Dermis microvascular lymphatic vessel endothelial cell (primary cell): ENCODE data around the gene ISY1. TPM values are rescaled to one million over a fixed set of nuclear protein-coding genes. Genes with fewer than 3 reads are reported as not detected.

ENCODE experiments used
- DNase-seq, 2 donors: peaks; one replicate each; pipeline versions ENCODE4 v3.0.0 to v3.0.0-alpha.2; 2010; ENCODE audit warnings: low read depth in 2 of 2
- total RNA-seq: library from RNA; depleted of rRNA; stranded (reverse); fragments of >200 nt; gene quantifications from 2 replicates; pipeline ENCODE4 v1.2.1, GENCODE V29; 2014

ISY1 gene
- total RNA-seq, 1 donor from 2014 or later: 60.1 TPM

GRCh38 chr3:129087138-129087702, 73.6 kb downstream of the ISY1 start:
- peak; percentile 67 for DNase-seq

- no peak for DNase-seq
Observed at GRCh38 chr3:129085818-129086217, 75.0 kb downstream of the ISY1 start.

GRCh38 chr3:129085165-129085715, 75.6 kb downstream of the ISY1 start:
- no peak for DNase-seq

- no peak for DNase-seq
Observed at GRCh38 chr3:129084501-129084900, 76.4 kb downstream of the ISY1 start.

- DNase-seq: no peak
Observed at GRCh38 chr3:129082026-129082425, 78.8 kb downstream of the ISY1 start.

GRCh38 chr3:129081503-129081902, 79.4 kb downstream of the ISY1 start:
- DNase-seq: no peak

GRCh38 chr3:129078510-129078909, 82.4 kb downstream of the ISY1 start:
- DNase-seq: no peak

Other genes starting within 250 kb of the ISY1 start
- gene CFAP92, start 167.0 kb downstream of the ISY1 start, total RNA-seq: 0.51 and 1.0 TPM in 2 replicates
- gene EFCC1, start 159.8 kb downstream of the ISY1 start, total RNA-seq: 2.7 and 9.0 TPM in 2 replicates
- gene GP9, start 100.3 kb downstream of the ISY1 start, total RNA-seq: not detected in 2 replicates
- 55.6 and 95.2 TPM in 2 replicates for gene RAB43, start 39.3 kb downstream of the ISY1 start, total RNA-seq
- gene CNBP, start 22.8 kb upstream of the ISY1 start, total RNA-seq: 238 and 273 TPM in 2 replicates
- gene COPG1, start 88.5 kb upstream of the ISY1 start, total RNA-seq: 171 and 212 TPM in 2 replicates
- gene HMCES, start 117.8 kb upstream of the ISY1 start, total RNA-seq: 20.8 and 25.4 TPM in 2 replicates